Dedifferentiated amniotic fluid mesenchymal stem cell (primary cell): ENCODE results near the gene PWWP3B.
"Not testable (repeated sequence)": the region's sequence is repeated elsewhere in the genome, so short reads cannot be mapped to it uniquely, and the experiment has no call there.

ENCODE experiments used
- DNase-seq: peaks from one replicate; pipeline ENCODE4 v3.0.0-alpha.2; 2016; ENCODE audit errors: extremely low spot score

Gene PWWP3B

DNA sequence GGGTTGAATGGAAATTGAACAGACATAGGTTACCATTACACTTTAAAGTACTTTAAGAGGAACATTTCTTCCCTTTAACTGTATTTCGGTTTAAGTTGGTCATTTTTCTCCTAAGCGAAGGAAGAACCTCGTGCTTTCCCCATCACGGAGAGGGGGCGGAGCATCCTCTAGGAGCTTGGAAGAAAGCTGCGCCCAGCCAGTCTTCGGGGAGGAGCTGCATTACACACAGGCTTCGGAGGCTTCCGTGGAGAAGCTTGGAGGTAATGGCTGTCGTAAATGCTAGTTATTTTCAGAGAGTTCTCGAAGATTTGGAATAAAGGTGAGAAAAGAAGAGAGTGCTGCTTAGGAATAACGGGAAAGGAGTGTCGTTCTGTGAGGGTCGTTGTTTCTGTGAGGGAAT, at the start of gene PWWP3B:
PWWP3B (plus strand) TSS at position 199 of the 400 bp plus-strand sequence. CDS start 37,128 bp downstream, outside the sequence.
- no peak for DNase-seq

DNA sequence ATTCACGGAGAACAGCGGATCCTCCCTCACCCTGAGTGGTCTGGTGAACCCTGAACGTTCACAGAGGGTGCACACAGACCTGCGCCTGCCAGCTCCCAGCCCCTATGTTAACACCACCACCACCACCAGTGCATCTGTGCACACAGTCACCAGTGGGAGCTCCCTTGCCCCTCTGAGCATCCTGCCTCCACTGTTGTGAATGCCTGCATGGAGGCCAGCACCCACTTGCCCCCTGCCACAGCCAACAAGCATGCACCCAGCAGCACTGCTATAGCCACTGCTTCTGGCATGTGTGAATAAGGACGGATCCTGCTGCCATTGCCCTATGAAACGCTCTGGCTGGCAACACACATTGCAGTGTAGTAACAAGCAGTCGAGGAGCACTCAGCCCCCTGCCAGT, 29.1 kb upstream of the PWWP3B start:
- DNase-seq = no peak

DNA sequence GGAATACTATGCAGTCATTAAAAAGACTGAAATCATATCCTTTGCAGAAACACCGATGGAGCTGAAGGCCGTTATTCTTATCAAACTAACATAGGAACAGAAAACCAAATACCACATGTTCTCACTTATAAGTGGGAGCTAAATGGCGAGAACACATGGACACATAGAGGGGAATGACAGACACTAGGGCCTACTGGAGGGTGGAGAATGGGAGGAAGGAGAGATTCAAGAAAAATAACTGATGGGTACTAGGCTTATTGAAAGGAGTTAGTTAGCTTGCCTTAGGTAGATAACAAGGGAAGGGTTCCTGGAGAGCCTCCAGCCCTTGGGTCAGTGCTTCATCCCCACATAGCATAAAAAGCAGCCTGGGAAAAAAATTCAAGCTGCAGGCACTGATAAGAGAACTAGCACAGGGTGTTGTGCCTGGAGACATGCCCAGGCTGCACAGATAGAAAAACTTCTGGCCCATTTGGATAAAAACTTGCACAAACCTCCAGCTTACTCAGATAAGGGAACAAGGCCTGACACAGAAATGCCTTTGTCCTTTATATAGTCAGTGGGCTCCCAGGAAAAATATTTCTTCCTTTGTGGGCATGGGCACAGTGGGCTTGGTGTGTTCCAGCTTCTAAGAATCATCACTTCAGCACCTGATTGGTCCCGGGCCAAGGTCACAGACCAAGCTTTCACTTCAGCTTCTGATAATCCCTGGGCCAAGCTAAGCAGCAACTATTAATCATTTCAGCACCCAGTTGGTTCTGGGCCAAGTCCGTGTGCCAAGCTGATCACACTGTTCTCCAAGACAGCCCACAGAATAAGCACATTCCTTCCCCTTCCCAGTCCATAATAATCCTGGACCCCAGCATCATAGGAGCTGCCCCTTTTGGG, 23.1 kb upstream of the PWWP3B start:
- no peak for DNase-seq

DNA sequence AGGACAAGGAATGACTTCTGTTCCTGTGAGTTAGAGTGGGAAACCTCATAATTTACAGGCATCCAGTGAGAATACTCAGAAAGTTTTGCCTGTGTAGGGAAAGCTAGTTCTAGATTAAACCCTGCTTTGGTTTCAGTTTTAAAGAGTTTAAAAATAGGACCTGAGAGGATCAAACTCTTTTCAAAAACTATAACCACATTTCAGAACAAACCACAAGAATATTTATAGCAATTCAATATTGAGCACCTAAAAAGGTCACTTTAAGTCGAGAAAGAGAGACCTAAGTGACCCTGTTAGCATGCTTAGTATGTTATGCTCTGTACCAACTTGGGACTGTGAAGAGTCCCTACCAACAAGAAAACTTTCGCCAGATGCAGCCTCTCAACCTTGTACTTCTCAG, 17.4 kb upstream of the PWWP3B start:
- DNase-seq = no peak

DNA sequence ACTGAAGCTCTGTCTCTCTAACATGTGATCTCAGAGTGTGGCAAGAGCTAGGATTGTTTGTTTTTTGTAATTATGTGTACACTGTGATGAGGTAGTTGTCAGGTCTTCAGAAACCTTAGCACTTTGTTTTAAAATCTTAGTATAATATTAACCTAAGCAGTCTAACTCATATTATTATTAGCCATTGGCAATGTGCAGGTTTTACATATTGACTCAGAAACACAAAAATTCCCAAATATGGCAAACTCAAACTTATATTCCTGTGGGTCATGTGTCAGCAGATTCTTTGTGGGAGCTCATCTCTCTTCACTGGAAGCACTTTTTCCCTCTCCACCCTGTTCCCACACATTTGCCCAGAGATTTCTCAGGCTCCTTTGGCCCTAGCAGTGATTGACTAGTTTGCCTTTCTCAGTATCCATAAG, 8.2 kb upstream of the PWWP3B start:
- no peak for DNase-seq

DNA sequence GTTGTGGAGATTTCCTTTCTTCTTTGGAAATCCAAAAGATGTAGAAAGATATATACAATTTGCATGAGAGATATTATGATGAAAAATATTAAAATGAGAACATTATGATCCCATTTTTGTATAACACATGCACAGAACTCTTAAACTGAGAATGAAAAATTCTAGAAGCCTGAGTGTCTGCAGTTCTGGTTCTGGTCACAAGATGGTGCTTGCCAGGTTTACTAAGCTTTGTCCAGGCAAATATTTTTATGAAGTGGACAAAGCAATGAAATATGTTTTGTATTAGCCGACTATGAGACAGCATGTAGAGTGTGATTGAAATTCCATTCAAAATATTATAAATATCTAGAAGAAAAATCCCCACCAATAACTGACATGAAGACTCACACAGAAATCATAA, 2.2 kb downstream of the PWWP3B start:
- DNase-seq = no peak

DNA sequence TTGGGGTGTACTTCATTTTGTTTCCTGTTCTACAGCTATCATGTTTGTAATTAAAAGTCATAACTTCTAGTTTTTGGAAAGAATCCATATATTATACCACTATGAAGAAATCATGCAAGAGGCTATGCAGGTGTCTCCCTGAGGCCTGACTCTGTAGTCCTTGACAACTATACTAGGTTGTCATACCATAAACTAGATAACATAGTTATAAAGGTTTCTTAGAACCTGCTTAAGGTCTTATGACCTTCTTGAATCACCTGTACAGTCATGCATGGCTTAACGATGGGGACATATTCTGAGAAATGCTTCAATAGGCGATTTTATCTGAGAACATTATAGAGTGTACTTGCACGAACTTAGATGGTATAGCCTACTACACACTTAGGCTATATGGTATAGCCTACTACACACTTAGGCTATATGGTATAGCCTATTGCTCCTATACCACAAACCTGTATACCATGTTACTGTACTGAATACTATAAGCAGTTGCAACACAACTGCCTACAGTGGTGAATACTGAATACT, 3.3 kb downstream of the PWWP3B start:
- no peak for DNase-seq

DNA sequence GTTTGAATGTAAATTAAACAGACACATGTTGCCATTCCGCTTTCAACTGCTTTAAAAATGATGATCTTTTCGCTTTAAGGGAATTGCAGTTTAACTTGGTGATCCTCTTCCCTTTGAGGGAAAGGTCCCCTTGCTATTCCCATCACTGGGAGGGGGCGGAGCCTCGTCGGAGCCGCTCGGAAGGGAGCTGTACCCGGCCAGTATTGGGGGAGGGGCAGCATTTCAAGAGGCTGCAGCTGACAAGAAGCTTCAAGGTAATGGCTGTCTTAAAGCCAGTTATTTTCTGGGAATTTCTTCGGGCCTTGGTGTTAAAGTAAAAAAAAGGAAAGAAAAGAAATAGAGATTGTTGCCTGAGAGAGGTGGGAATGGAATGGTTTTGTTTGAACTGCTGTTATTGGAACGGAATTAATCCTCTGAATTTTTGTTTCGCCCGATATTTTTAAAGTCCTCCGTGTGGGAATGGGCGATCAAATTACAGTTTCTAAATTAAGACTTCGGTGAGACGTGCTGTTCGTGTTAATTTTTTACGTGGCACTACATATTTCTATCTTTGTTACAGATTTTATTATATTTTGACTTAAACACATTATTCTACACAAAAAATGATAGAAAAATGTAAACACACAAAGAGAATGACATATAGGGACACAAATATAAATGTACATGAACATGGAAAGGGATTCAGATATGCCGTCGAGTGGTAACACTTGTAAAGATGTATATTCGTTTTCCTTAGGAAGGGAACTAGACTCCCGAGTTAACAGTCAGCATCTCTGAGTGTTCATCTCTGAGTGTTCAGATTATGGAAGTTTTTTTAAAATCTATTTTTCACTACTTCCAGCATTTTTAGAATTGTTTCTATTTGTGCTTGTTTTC, 9.2 kb downstream of the PWWP3B start:
- DNase-seq = no peak

DNA sequence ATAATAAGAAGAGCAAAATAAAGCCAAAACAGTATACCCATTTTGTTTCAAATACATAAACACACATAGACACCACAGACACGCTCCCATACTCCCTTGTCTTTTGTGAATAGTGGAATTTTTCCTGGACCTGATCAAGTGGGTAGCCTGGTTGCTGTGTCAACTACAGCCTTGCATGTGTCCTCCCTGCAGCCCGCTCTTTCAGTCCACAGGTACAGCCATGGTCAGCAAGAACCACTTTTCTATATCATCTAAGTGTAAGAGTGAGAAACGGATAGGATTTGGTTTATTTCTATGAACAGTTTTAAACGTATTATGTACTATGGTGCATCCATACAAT, 9.8 kb downstream of the PWWP3B start:
- DNase-seq = no peak

DNA sequence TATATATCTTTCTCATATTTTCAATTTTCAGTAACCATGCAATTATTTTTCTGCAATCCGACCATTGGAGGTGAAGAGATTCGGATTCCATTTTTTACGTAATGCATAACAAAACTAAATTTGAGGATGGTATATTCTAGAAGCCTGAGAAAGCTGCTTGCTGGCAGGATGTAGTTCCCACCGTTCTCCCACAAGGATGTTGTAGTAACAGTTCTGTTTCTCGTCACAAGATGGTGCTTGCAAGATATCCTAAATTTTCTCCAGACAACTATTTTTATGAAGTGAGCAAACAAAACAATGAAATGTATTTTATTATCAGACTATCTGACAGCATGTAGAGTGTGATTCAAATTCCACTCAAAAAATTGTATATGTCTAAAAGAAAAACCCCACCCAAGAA, 10.7 kb downstream of the PWWP3B start:
- DNase-seq = no peak

DNA sequence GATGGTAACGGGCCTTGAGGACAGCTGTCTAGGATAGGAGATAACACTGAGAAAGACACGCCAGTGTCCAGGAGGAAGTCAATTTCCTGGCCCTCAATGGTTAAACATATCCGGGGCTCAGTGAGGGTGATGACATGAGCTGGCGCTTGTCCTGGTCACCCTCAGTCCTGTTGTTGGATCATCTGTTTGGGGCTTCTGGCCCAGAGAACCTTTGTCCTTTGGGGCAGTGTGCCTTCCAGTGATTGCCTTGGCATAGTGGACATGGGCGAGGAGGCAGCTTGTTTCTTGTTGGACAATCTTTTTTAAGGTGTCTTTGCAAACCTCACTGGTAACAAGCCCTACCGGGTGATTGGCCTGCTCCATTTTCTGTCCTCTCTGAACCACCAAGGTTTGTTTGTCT, 15.6 kb downstream of the PWWP3B start:
- not testable (repeated sequence) for DNase-seq

DNA sequence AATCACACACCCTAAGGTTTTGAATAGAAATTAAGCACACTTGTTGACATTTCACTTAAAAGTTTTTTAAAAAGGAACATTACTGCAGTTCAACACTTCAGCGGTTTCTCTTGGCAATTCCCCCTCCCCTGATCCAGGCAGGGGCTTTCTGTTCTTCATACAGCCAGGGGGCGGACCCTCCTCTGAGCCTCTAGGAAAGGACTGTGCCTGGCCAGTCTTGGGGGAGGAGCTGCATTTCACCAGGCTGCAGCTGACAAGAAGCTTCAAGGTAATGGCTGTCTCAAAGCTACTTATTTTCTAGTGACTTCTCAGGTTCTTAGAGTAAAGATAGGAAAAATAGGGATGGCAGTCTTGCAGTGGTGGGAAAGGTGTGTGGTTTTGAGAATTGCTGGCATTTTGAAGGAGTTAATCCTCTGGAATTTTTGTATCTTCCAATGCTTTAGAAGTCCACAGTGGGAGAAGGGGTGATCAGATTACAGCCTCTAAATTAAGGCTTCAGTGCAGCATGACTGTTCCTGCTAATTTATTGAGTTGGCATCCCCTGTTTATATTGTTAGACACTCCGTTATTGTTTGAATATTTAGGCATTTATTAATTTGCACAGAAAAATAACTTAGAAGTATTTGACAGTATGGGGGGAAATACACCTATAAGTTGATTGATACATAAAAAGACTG, 33.5 kb downstream of the PWWP3B start:
- DNase-seq = no peak

DNA sequence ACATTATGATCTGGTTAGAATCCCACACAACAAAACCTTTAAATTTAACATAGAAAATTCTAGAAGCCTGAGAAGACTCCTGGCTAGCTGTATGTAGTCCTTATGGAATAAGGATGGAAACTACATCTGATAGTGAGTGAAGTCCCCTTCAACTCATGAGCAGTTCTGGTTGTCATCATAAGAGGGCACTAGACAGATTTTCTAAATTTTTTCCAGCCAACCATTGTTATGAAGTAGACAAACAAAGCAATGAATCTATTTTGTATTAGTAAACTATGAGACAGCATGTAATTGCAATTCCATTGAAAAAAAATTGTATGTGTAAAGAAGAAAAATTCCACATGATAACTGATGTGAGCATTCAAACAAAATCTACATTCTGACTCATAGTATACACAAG, 35.2 kb downstream of the PWWP3B start:
- DNase-seq = no peak

DNA sequence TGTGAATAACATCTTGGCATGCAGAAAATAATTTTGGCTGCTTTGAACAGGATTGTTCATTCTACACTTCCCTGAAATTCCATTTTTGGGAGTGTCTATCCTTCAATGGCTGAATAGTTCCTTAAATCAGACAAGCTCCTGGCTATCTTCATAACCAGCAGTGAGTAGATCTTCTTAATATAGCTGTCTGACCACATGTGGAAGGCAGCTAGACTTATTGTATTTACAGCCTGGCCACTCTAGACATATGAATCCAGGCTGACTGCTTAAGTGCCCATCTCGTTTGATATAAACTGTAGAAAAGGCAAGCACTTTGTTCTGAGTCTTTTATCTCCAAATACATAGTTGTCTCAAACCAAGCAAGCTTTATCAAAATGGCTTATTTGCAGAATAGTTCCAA, 40.0 kb downstream of the PWWP3B start:
- DNase-seq = no peak
